ENCODE results near the gene ENOSF1. TPM values are rescaled to one million over a fixed set of nuclear protein-coding genes. Genes with fewer than 3 reads are reported as not detected.
"Not testable (repeated sequence)": the region's sequence is repeated elsewhere in the genome, so short reads cannot be mapped to it uniquely, and the experiment has no call there.

The ENOSF1 gene
- total RNA-seq, 1 experiment from 2014 or later, result 39.2 TPM

- no peak overlapping the region for H3K27ac ChIP-seq (ENCODE audit: low read depth, low read length, poor library complexity, severe bottlenecking)
- no peaks in the 10 kb centered on the region for H3K4me1 ChIP-seq (ENCODE audit: insufficient read depth, low read length, poor library complexity, severe bottlenecking)
- H3K4me3 ChIP-seq (ENCODE audit: low read depth, low read length, poor library complexity, severe bottlenecking), result no peak overlapping the region
- TF ChIP-seq, protein P1, sequence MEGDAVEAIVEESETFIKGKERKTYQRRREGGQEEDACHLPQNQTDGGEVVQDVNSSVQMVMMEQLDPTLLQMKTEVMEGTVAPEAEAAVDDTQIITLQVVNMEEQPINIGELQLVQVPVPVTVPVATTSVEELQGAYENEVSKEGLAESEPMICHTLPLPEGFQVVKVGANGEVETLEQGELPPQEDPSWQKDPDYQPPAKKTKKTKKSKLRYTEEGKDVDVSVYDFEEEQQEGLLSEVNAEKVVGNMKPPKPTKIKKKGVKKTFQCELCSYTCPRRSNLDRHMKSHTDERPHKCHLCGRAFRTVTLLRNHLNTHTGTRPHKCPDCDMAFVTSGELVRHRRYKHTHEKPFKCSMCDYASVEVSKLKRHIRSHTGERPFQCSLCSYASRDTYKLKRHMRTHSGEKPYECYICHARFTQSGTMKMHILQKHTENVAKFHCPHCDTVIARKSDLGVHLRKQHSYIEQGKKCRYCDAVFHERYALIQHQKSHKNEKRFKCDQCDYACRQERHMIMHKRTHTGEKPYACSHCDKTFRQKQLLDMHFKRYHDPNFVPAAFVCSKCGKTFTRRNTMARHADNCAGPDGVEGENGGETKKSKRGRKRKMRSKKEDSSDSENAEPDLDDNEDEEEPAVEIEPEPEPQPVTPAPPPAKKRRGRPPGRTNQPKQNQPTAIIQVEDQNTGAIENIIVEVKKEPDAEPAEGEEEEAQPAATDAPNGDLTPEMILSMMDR (conservative IDR thresholded peaks at IDR 0.05; ENCODE audit: low read depth, low read length), result no peak
- intact Hi-C loops (cut with micrococcal nuclease; ENCODE audit: unreplicated experiment), result no loop called here
- POLR2A ChIA-PET (ENCODE audit: low non-redundant PET), result no interaction called here
- BruUV-seq (replicated peaks), result no TSS peak
- no peaks in the 10 kb centered on the region for H3K27me3 ChIP-seq (replicated peaks; ENCODE audit: insufficient read depth, low read depth, low read length, poor library complexity)
- H3K36me3 ChIP-seq (ENCODE audit: insufficient read depth, low read length, poor library complexity, severe bottlenecking), result no peaks in the 10 kb centered on the region
- no peak for DNase-seq (ENCODE audit: low spot score)
- no peaks in the 10 kb centered on the region for H3K9me3 ChIP-seq (ENCODE audit: low read depth, low read length, poor library complexity, severe bottlenecking)
- CTCF ChIA-PET, result no interaction called here
These were observed 27.0 kb downstream of the ENOSF1 start for GRCh38 chr18:685438-685837.

DNA sequence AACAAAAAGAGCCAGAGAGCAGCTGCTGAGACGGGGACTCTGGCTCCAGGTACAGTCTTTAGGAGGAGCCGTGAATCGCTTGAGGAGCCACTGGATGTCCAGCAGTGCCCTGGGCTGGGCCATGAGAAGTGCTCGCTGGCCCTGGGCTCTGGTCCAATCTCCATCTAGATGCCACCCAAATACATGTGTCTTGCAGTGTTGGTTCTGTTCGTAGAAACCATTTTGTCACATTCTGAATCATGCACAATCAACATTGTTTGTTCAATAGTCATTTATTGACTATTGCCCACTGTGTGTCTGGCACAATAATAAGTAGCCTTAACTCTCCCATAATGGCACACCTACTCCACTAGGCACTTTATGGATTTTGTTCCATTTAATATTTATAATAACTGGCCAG lies 28.9 kb downstream of the ENOSF1 start:
- Histone ChIP-seq H3K4me1 (ENCODE audit: insufficient read depth, low read length, poor library complexity, severe bottlenecking) (no peaks in the 10 kb centered on the region), H3K27me3 (replicated peaks; ENCODE audit: insufficient read depth, low read depth, low read length, poor library complexity) (no peaks in the 10 kb centered on the region), H3K9me3 (ENCODE audit: low read depth, low read length, poor library complexity, severe bottlenecking) (no peaks in the 10 kb centered on the region), H3K36me3 (ENCODE audit: insufficient read depth, low read length, poor library complexity, severe bottlenecking) (peaks cover 3% of the 10 kb centered on the region), H3K4me3 (ENCODE audit: low read depth, low read length, poor library complexity, severe bottlenecking) (no peak overlapping the region), H3K27ac (ENCODE audit: low read depth, low read length, poor library complexity, severe bottlenecking) (no peak overlapping the region)
- no peak for DNase-seq (ENCODE audit: low spot score)
- POLR2A ChIA-PET (ENCODE audit: low non-redundant PET), result no interaction called here
- intact Hi-C loops (cut with micrococcal nuclease; ENCODE audit: unreplicated experiment), result no loop called here
- CTCF ChIA-PET, result no interaction called here
- TF ChIP-seq, protein P1 (conservative IDR thresholded peaks at IDR 0.05; ENCODE audit: low read depth, low read length), result no peak
- TF ChIP-seq EZH2 (IDR thresholded peaks at IDR 0.05; ENCODE audit: borderline replicate concordance, low read depth, low read length, poor library complexity, severe bottlenecking), result no peak
- BruUV-seq (replicated peaks), result no TSS peak

GRCh38 chr18:682833-683232 lies 29.6 kb downstream of the ENOSF1 start:
- intact Hi-C loops (cut with micrococcal nuclease; ENCODE audit: unreplicated experiment), result no loop called here
- Histone ChIP-seq H3K4me3 (ENCODE audit: low read depth, low read length, poor library complexity, severe bottlenecking) (no peak overlapping the region), H3K4me1 (ENCODE audit: insufficient read depth, low read length, poor library complexity, severe bottlenecking) (no peaks in the 10 kb centered on the region), H3K27me3 (replicated peaks; ENCODE audit: insufficient read depth, low read depth, low read length, poor library complexity) (no peaks in the 10 kb centered on the region), H3K9me3 (ENCODE audit: low read depth, low read length, poor library complexity, severe bottlenecking) (no peaks in the 10 kb centered on the region), H3K27ac (ENCODE audit: low read depth, low read length, poor library complexity, severe bottlenecking) (no peak overlapping the region), H3K36me3 (ENCODE audit: insufficient read depth, low read length, poor library complexity, severe bottlenecking) (peaks cover 3% of the 10 kb centered on the region)
- BruUV-seq (replicated peaks), result no TSS peak
- ChIA-PET CTCF (no interaction called here), POLR2A (ENCODE audit: low non-redundant PET) (no interaction called here)
- no peak for DNase-seq (ENCODE audit: low spot score)
- TF ChIP-seq, protein P1 (conservative IDR thresholded peaks at IDR 0.05; ENCODE audit: low read depth, low read length), result no peak
- no peak for TF ChIP-seq EZH2 (IDR thresholded peaks at IDR 0.05; ENCODE audit: borderline replicate concordance, low read depth, low read length, poor library complexity, severe bottlenecking)

DNA sequence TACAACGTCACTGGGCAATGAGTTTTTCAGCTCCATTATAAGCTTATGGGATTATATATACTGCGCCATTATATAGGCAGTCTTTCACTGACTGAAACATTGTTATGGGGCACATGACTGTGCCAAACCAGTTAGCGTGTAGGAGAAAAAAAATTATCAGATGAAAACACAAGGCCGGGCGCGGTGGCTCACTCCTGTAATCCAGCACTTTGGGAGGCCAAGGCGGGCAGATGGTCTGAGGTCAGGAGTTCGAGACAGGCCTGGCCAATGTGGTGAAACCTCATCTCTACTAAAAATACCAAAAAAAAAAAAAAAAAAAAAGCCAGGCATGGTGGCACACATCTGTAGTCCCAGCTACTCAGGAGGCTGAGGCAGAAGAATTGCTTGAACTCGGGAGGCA lies 30.0 kb downstream of the ENOSF1 start:
- H3K27me3 ChIP-seq (replicated peaks; ENCODE audit: insufficient read depth, low read depth, low read length, poor library complexity); H3K4me3 ChIP-seq (ENCODE audit: low read depth, low read length, poor library complexity, severe bottlenecking); H3K27ac ChIP-seq (ENCODE audit: low read depth, low read length, poor library complexity, severe bottlenecking); intact Hi-C loops (cut with micrococcal nuclease; ENCODE audit: unreplicated experiment); H3K4me1 ChIP-seq (ENCODE audit: insufficient read depth, low read length, poor library complexity, severe bottlenecking); H3K36me3 ChIP-seq (ENCODE audit: insufficient read depth, low read length, poor library complexity, severe bottlenecking); BruUV-seq (replicated peaks); POLR2A ChIA-PET (ENCODE audit: low non-redundant PET); H3K9me3 ChIP-seq (ENCODE audit: low read depth, low read length, poor library complexity, severe bottlenecking); DNase-seq (ENCODE audit: low spot score); CTCF ChIA-PET: not testable (repeated sequence)

All from A673 (cell line).